DMS79 (cell line): Measurements from ENCODE around the gene OR10V1.
"Not testable (repeated sequence)": the region's sequence is repeated elsewhere in the genome, so short reads cannot be mapped to it uniquely, and the experiment has no call there.

Experiments used
- DNase-seq: peaks from one replicate; lab custom pipeline; 2025; lab: John Stamatoyannopoulos, UW

Gene OR10V1

DNA sequence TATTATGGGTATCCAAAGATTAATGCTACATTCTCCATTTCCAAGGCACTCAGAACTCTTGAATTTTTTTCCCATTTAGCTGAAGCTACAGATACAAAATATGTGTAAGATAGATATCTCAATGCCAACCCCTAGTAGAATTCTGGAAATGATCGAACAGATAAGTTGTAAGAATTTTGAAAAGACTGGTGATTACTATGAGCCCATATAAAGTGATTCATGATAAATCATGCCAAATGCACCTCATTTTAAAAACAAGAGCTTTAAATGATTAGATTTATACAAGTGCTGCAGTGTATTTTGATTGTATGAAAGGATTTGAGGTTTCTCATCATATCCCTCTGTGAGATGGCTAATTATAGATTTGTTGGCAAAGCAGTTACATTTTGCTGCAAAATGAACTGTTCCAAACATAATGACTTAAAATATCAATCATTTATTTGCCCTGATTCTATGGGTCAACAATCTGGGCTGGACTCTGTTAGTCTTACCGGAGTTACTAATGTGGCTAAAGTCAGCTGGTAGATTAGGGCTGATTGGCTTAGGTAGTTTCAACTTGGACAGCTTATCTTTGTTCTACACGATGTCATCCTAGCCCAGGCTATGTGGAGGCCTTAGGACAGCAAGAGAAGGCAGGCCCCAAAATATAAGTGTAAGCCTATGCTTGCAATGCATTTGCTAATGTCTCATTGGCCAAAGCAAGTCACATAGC lies 3.4 kb downstream of the OR10V1 start:
- no peak for DNase-seq

- no peak for DNase-seq
Measured at GRCh38 chr11:59708537-59708936, 5.1 kb downstream of the OR10V1 start.

- DNase-seq, result no peak
Measured at GRCh38 chr11:59707371-59707770, 6.3 kb downstream of the OR10V1 start.

GRCh38 chr11:59706518-59707285 lies 6.9 kb downstream of the OR10V1 start:
- DNase-seq, result no peak

- DNase-seq, result no peak
Measured at GRCh38 chr11:59705294-59705693, 8.4 kb downstream of the OR10V1 start.

- DNase-seq, result not testable (repeated sequence)
Measured at GRCh38 chr11:59703515-59703914, 10.1 kb downstream of the OR10V1 start.

- DNase-seq, result not testable (repeated sequence)
Measured at GRCh38 chr11:59700157-59700556, 13.5 kb downstream of the OR10V1 start.

DNA sequence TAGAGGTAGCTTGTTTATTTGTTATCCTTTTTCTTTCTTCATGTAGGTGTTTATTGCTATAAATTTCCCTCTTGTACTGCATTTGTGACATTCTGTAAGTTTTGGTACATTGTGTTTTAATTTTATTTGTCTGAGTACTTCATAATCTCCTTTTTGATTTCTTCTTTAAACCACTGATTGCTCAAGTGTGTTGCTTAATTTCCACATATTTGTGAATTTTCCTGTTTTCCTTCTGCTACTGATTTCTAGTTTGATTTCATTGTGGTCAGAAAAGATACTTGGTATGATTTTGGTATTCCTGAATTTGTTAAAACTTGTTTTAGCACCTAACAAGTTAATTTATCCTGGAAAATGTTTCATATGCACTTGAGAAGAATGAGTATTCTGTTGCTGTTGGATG lies 15.1 kb downstream of the OR10V1 start:
- DNase-seq, result no peak

DNA sequence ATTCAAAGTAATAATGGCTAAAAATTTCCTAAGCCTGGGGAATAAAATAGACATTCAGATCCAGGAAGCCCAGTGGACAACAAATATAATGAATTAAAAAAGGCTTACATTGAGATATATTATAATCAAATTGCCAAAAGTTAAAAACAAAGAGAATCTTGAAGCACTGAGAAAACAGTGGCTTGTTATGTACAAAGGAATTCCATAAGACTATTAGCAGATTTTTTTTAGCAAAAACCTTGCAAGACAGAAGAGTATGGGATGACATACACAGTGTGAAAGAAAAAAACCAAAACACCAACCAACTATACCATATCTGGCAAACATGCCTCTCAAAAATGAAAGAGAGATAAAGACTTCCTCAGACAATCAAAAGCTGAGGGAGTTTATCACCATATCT lies 20.7 kb downstream of the OR10V1 start:
- DNase-seq, result no peak

- DNase-seq, result no peak
Measured at GRCh38 chr11:59691156-59691555, 22.5 kb downstream of the OR10V1 start.

- no peak for DNase-seq
Measured at GRCh38 chr11:59689015-59689414, 24.6 kb downstream of the OR10V1 start.

- DNase-seq, result not testable (repeated sequence)
Measured at GRCh38 chr11:59681260-59681725, 32.4 kb downstream of the OR10V1 start.

GRCh38 chr11:59680287-59681154 lies 33.1 kb downstream of the OR10V1 start:
- DNase-seq, result no peak

- DNase-seq, result no peak
Measured at GRCh38 chr11:59679347-59679746, 34.3 kb downstream of the OR10V1 start.

DNA sequence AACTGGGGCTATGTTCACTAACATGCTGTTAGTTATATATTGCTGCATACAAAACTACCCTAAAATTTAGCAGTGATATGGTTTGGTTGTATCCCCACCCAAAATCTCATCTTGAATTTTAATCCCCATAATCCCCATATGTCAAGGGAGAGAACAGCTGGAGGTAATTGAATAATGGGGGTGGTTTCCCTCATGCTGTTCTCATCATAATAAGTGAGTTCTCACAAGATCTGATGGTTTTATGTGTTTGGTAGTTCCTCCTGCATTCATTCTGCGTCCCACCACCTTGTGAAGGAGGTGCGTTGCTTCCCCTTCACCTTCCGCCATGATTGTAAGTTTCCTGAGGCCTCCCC lies 34.9 kb downstream of the OR10V1 start:
- no peak for DNase-seq

DNA sequence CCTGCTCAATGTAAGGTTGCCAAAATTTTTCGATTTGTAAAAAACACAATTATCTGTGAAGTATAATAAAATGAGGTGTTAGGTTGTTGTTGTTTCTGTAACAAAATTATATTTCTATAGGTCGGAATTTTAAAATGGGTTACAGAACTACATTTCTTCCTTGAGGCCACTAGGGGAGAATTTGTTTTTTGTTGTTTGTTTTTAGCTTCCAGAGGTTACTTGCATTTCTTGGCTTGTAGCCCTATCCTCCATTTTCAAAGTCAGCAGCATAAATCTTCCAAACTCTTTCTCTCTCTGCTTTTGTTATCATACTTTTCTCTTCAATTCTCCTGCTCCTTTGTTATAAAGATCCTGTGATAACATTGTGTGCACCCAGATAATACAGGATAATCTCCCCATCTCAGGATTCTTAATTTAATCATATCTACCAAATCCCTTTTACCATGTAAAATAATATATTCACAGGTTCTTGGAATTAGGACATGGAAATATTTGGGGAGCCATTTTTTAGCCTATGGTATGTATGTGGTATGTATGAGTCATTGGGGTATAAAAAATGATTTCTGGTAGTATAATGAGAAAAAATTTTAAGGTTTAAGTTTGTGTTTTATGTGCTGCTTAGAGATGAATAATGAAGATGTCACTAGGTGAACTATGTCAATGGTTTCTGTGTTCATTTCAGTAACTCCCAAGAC lies 35.4 kb downstream of the OR10V1 start:
- no peak for DNase-seq

DNA sequence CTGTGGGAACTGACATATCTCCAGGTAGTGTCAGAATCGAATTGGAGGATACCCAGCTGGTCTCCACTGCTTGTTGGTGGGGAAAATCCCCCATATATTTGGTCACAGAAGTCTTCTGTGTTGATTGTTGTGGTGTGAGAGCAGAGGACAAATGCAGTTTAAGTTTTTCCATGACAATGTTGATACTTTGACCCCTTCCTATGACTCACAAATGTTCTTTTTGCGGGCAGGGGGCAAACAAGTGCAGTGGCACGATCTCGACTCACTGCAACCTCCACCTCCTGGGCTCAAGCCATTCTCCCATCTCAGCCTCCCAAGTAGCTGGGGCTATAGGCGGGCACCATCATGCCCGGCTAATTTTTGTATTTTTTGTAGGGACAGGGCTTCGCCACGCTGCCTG lies 37.4 kb downstream of the OR10V1 start:
- DNase-seq, result no peak

DNA sequence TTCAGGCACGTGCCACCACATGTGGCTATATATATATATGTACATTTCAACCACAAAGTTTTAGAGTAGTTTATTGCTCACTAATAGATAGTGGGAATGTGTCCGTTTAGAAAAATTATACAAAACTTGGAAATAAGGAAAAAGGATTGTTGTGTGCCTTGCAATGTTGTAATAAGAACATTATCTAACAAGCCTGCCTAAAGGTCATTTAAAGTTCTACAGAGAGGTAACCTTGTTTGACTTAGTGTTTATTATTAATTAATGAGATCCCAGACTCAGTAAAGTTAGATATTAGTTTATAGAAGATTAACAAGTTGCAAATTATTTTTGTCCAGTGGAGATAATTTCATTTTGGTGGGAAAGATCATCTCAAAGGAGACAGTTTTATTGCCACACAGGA lies 39.4 kb downstream of the OR10V1 start:
- DNase-seq, result no peak

DNA sequence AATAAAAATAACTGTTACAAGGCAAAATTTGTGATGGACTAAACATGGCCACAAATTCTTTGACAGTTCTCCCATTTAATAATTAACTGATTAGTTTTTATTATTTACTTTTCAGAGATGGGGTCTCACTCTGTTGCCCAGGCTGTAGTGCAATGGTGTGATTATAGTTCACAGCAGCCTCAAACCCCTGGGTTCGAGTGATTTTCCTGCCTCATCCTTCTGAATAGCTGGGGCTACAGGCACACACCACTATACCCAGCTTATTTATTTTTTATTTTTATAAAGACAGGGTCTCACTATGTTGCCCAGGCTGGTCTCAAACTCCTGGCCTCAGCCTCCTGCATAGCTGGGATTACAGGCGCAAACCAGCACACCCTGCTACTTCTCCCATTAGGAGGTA lies 40.4 kb downstream of the OR10V1 start:
- no peak for DNase-seq

DNA sequence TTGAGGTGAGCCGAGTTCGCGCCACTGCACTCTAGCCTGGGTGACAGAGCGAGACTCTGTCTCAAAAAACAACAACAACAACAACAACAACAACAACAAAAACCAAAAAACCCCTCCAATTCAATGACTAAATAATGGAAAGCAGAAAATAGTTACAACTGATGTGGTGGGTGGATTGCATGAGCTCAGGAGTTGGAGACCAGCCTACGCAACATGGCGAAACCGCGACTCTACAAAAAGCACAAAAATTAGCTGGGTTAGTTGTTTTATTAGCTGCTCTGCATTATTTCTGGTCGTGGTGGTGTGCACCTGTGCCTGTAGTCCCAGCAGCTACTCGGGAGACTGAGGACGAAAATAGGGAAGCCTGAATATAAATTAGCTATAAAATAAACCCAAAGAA lies 42.2 kb downstream of the OR10V1 start:
- no peak for DNase-seq

DNA sequence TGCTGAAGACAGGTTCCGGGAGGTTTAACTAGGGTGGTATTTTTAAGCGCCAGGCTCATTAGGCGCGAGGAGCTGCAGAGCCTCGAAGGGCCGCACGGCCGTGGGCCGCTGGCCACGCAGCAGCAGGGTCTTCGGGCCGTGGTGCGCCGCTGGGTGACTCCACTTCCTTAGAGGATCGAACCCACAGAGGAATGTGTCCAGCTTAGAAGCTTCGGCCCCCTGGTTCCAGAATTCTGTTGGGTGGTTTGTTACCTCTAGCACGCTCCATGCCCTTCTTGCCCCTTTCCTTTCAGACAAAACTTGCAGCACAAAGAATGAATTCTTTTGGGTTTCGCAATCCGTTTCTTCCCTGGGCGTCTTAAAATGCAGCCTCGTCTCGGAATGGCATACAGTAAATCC lies 44.0 kb downstream of the OR10V1 start:
- DNase-seq, result no peak
